GM19438 (cell line): ENCODE results near the gene CCDC61.

Experiments
- ATAC-seq: cut with Tn5 transposase; IDR thresholded peaks from one replicate; pipeline ENCODE4 v1.9.1; 2021; ENCODE audit warnings: low read depth; ENCODE audit not compliant: unreplicated experiment

CCDC61 gene

DNA sequence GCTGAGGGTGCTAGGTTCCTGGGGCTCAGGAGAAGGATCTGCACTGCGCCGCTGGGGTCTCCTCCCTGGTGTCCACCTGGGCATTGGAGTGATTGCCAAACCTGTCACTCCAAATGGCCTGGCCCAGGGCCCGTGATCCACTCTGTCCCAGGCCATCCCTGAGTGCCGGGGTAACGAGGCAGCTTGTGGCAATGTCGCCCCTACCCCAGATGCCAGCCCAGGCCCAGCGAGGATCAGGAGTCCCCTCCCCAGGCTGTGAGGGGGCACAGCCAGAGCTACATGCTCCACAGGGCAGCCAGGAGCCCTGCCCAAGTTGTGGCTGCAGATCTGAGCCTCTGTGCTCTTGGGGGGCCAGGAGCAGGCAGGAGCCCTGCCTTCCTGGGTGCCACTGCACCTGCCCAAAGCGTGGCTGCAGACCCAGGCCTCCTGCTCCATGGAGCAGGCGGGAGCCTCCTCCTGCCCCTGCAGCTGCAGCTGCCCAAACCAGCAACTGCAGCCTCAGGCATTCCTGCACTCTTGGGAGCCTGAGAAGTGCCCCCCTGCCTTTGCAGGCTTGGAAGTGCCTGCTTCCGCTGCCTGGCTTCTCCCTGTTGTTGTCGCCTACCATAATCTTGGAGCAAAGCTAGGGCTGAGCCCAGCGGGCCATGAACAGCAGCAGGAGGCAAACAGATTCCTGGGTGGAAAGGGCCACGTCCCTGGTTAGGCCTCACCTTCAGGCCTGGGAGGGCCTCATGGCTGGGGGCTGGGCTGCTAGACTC lies 40.9 kb downstream of the CCDC61 start:
- no peak for ATAC-seq

DNA sequence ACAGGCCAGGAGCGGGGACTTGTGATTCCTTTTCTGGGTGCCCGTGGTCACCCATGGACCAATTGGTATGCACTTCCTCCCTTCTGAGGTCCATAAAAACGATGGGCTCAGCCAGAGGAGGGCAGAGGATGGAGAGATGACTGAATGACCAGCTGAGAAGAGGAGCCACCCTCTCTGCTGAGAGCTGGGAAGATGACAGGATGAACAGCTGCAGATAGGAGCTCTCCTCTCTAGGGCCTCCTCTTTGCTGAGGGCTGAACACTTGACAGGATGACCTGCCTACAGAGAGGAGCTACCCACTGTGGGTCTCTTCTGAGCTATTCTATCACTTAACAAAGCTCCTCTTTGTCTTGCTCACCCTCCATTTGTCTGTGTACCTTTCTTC lies 41.5 kb downstream of the CCDC61 start:
- no peak for ATAC-seq

DNA sequence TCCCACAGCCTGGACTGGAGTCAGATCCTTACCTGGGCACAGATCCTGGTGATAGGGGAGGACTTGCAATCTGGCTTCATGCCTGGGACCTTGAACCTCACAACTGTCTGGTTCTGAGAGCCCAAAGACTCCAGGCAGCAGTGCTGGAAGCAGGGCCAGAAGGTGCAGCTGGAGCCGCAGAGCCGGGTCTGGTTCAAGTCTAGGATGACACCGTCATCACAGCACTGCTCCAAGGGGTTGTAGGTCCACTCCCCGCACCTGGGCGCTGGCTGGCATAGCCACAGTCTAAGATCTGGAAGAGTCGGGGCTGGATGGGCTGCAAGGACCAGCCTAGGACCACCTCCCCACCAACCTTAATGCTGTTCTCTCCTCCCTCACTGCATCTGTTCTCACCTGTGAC lies 44.9 kb downstream of the CCDC61 start:
- ATAC-seq = no peak

DNA sequence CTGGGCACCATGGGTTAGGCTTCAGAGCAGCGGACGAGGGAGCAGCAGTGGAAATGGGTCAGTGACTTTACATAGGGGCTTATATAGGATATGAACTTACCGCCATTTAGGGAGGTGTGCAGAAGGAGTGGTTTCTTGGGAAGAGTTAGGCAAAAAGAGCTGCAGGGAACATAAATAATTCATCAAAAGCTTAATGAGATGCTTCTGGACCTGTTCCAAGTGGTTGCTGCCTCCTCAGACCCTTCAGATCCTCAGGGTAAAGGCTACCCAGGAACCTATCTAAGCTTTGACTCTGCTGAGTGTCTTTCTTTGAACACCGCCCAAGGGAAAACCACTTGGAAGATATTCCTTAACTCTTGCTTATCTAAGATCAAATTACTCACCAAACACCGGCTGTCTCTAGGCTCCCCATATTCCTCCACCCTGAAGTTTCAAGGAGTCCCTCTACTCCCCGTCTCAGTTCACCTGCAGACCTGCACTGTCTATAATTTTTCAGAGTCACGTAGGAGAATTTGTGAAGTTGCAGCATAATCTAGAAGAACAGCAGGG lies 45.8 kb downstream of the CCDC61 start, which contains the start of gene IGFL4:
IGFL4 (minus strand) TSS at position 51 of the 549 bp plus-strand sequence; CDS start at position 11, 40 bp downstream.
- ATAC-seq = no peak

DNA sequence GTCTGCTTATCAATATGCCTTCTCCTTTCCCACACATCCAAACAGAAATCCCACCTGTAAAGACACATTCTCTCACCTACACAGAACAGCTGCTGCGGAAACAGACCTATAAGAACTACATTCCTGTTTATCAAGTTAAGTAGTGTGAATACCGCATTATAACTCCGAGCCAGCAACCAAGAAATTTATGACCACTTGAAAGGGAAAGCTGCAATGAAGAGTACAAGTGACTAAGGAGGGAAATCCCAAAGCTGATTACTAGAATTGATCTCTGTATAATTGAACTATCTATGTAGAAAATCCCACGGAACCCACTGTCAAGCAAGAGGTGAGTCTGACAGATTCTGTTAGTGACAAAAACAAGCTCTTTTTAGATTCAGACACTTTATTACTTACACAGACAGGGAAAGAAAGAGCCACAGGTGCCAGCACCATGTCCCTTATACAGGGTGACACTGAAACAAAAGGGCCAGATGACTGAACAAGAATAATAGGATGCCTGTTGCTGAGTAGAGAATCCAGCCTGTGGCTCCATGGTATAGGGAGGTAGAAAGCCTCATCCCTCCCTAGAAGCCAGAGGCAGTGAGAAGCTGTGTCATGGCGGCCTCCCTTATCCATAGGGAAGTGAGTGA lies 47.1 kb downstream of the CCDC61 start:
- no peak for ATAC-seq

DNA sequence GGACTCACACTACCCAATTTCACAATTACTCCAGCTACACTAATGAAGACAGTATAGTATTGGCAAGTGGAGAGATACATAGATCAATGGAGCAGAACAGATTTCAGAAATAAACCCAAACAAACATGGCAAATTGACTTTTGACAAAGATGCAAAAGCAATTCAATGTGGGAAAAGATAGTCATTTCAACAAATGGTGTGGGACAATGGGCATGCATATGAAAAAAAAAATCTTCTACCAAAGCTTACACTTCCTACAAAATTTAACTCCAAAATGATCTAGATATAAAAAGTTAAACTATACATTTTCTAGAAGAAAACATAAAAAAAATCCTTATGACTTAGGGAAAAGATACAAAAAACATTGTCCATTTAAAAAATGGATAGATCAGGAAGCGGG lies 48.3 kb downstream of the CCDC61 start:
- ATAC-seq = no peak

DNA sequence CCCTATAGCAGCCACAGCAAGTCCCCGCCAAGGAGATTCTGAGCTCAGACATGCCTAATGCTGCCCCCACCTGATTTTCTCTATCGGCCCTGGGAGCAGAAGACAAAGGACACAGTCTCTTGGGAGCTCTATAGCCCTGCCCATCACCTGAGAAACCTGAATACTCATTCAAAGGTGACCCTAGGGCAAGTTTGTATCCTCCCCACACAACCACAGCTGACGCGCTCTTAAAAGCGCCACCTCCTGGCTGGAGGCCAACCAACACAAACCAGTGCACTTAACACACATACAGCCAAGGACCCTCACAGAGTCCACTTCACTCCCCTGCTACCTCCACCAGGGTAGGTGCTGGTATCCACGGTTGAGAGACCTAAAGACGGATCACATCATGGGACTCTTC lies 54.3 kb downstream of the CCDC61 start:
- ATAC-seq = no peak

DNA sequence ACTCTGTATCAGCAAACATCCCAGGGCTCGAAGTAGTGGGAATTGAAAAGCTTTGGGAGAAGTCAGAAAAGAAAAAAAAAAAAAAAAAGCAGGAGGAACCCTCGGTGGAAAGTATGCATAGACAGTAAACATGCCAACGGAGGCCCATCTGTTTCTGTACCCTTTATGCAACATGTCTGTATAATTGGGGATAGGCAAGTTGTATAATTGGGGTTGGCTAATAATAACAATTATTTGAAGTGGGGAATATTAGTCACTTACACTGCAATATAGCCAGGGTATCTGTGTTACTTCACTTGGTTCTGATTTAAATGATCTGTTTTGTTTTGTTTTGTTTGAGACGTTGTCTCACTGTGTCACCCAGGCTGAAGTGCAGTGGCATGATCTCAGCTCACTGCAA lies 57.6 kb downstream of the CCDC61 start:
- no peak for ATAC-seq

DNA sequence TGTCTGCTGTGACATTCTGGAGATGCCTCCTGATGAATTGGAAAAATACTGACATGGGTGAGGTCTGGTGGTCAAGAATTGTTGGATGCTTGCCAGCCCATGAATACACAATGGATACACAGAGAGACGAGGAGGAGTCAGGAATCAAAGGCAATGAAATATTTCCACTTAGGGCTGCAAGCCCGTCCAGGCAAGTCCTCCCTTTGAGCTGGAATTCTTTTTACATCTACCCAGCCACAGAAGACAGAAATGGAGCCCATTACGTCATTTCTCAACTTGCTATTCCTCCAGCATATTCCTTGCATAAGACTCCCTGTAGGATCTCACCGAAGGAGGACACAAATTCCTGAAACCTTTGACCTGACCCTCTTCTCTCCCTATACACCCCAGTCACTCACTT lies 61.3 kb downstream of the CCDC61 start:
- ATAC-seq = no peak

DNA sequence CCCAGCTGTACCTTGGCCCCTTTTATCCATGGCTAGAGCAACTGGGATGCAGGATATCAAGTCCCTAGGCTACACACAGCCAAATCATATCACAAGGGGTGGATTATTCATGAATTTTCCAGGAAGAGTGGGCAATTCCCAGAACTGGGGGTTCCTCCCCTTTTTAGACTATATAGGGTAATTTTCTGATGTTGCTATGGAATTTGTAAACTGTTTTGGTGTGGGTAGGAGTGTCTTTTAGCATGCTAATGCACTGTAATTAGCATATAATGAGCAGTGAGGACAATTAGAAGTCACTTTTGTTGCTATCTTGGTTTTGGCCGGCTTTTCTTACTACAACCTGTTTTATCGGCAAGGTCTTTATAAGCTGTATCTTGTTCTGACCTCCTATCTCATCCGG lies 63.5 kb downstream of the CCDC61 start:
- ATAC-seq = no peak

DNA sequence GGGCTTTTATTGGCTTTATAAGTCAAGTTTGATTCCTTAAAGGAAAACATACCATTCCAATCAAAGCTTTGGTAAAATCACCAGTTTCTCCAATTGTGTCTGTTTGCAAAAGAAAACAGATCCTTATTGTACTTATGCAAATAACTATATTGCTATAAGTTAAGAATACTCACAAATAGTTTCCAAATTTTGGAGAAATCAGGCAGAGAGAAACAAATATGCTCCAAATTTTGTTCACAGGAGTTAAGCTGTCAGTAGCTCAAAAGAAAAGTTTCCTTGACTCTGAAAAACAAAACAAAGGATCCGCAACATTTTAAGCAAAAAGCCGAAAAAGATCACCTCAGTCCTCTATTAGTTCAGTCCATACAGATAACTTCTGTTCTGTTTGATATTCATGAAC lies 64.7 kb downstream of the CCDC61 start:
- no peak for ATAC-seq

DNA sequence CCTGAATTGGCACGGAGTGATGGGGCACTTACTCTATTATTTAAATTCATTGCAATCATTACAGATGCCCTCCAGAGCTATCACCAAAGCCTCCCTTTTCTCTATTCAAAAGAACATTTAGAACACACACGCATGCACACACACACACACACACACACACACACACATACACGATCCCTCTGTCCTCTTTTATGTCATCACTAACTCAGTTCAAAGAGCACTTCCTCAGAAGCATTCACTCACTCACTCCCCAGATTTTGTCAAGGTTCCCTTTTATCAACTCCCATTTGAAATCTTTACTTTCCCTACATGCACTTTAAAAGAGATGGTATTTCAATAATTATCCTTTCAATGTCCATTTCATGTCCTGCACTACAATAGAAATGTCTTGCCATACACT lies 67.9 kb downstream of the CCDC61 start:
- no peak for ATAC-seq

DNA sequence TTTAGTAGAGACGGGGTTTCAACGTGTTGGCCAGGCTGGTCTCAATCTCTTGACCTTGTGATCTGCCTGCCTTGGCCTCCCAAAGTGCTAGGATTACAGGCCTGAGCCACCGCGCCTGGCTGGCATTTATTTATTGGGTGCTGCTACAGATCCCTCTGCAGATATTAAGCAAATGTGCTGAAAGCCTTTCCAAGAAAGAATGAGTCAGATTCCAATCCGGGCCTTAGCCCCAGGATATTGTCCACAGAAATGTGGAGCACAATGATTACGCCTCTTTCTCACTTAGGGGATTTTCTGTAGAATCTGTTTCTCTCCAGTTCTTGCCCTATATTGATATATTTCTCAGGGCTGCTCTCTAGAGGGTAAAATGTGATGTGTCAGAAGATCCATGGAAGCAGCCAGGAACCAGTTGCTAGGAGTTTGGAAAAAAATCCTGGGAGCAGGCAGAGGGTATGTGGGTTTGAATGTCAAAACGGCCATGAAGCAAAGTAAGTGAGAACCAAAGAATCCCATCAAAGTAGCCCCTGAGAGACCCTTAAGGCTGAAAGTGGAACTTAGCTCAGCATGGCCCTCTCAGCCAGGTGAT lies 70.3 kb downstream of the CCDC61 start:
- ATAC-seq = no peak

DNA sequence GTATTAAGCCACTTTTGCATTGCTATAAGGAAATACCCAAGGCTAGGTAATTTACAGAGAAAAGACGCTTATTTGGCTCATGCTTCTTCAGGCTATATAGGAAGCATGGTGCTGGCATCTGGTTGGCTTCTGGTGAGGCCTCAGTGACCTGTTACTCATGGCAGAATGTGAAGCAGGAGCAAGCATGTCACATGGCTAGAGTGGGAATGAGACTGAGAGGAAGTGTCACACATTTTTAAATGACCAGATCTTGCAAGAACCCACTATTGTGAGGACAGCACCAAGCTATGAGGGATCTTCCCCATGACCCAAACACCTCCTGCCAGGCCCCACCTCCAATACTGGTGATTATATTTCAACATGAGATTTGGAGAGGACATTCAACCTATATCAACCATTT lies 71.2 kb downstream of the CCDC61 start:
- no peak for ATAC-seq

DNA sequence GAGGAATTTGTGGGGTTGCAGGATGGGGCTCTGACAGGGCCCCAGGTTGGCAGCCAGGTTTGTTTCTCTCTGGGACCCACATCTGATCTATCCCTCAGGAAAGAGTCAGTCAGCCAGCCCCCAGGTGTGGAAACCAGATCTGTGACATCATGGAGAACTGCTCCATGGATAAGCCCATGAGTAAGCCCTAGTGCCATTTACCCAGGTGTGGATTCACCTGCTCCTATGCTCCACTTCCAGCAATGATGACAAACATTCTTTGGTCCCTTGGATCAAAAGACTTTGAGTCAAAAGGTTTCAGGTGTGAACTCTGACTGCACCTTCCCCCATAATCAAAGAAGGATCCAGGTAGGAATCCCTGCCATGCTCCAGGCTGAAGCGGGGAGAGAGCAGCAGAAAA lies 72.4 kb downstream of the CCDC61 start:
- ATAC-seq = no peak
